ENCODE data around the gene EFR3B.

EFR3B gene

GRCh38 chr2:25202275-25202674, 160.4 kb downstream of the EFR3B start:
- TF ChIP-seq TSHZ2 (CRISPR knock-in tag; IDR thresholded peaks at IDR 0.05), result no peak
- no peak for TF ChIP-seq ZNF70 (CRISPR knock-in tag; IDR thresholded peaks at IDR 0.05)
- no peak for TF ChIP-seq RARB (CRISPR knock-in tag; IDR thresholded peaks at IDR 0.05)
- ATAC-seq, result no peak

GRCh38 chr2:25204190-25204838, 162.4 kb downstream of the EFR3B start:
- TF ChIP-seq TSHZ2 (CRISPR knock-in tag; IDR thresholded peaks at IDR 0.05), result no peak
- ATAC-seq, result no peak

GRCh38 chr2:25207078-25207545, 165.2 kb downstream of the EFR3B start:
- TF ChIP-seq GLIS3 (CRISPR knock-in tag; IDR thresholded peaks at IDR 0.05), result no peak
- TF ChIP-seq SNAI2 (CRISPR knock-in tag; IDR thresholded peaks at IDR 0.05), result no peak
- no peak for TF ChIP-seq RARB (CRISPR knock-in tag; IDR thresholded peaks at IDR 0.05)
- no peak for TF ChIP-seq CREB5 (CRISPR knock-in tag; IDR thresholded peaks at IDR 0.05; ENCODE audit: low read depth)
- TF ChIP-seq ISL1 (CRISPR knock-in tag; IDR thresholded peaks at IDR 0.05), result no peak
- no peak for TF ChIP-seq BACH2 (CRISPR knock-in tag; IDR thresholded peaks at IDR 0.05; ENCODE audit: borderline replicate concordance)
- TF ChIP-seq TSHZ2 (CRISPR knock-in tag; IDR thresholded peaks at IDR 0.05), result no peak
- ATAC-seq, result no peak

Measured in SK-N-SH treated with all-trans-retinoic acid at 6 μM for 48 hours (cell line).